HEK293 (cell line): ENCODE results near the gene ENKD1.

ENCODE experiments used
- OVOL3 ChIP-seq: fragments of 450-650 bp; formaldehyde crosslinking; IDR thresholded peaks from 2 replicates; pipeline ENCODE4 v1.5.1; 2016; ENCODE audit warnings: missing biosample characterization, missing genetic modification characterization
- TF ChIP-seq, protein P1 (sequence below): fragments of 450-650 bp; formaldehyde crosslinking; IDR thresholded peaks from 2 replicates; pipeline ENCODE4 v1.5.1; 2016; ENCODE audit warnings: missing biosample characterization, missing genetic modification characterization

GRCh38 chr16:67632415-67633172 is 34.0 kb downstream of the ENKD1 start:
- TF ChIP-seq, protein P1, sequence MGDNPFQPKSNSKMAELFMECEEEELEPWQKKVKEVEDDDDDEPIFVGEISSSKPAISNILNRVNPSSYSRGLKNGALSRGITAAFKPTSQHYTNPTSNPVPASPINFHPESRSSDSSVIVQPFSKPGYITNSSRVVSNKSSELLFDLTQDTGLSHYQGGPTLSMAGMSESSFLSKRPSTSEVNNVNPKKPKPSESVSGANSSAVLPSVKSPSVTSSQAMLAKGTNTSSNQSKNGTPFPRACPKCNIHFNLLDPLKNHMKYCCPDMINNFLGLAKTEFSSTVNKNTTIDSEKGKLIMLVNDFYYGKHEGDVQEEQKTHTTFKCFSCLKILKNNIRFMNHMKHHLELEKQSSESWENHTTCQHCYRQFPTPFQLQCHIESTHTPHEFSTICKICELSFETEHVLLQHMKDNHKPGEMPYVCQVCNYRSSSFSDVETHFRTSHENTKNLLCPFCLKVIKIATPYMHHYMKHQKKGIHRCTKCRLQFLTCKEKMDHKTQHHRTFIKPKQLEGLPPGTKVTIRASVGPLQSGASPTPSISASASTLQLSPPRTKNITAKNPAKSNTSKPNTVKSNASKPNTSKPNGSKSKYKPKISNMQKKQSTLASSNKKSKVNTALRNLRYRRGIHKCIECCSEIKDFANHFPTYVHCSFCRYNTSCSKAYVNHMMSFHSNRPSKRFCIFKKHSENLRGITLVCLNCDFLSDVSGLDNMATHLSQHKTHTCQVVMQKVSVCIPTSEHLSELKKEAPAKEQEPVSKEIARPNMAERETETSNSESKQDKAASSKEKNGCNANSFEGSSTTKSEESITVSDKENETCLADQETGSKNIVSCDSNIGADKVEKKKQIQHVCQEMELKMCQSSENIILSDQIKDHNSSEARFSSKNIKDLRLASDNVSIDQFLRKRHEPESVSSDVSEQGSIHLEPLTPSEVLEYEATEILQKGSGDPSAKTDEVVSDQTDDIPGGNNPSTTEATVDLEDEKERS (tag by site-specific recombination): no peak
- no peak for TF ChIP-seq OVOL3 (tag by site-specific recombination)
